GM18499 (cell line): Measurements from ENCODE around the gene PI4KA.

Experiments
- ATAC-seq: cut with Tn5 transposase; IDR thresholded peaks from one replicate; pipeline ENCODE4 v1.9.1; 2021; ENCODE audit warnings: moderate number of reproducible peaks; ENCODE audit not compliant: insufficient read depth, unreplicated experiment

PI4KA gene

DNA sequence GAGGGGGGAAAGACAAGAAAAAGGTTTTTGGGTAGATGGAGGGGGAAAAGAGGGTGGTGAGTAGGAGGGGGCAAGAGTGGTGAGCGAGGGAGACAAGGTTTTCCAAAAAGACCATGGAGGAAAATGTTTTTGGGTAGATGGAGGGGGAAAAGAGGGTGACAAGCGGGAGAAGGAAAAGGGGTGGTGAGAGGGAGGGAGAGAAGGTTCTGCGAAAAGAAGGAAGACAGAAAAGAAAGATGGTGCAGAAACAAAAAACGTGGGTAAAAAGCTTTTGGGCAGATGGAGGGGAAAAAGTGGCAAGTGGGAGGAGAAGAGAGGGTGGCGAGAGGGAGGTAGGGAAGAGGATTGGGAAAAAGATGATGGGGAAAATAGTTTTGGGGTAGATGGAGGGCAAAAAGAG, 200.6 kb downstream of the PI4KA start:
- ATAC-seq = no peak
